GM12878 (cell line): ENCODE measurements around the gene HEG1. TPM values are rescaled to one million over a fixed set of nuclear protein-coding genes. Genes with fewer than 3 reads are reported as not detected.

Source experiments
- ATAC-seq: fragments of 200-7000 bp; cut with Tn5 transposase; 3 replicates; pipeline ENCODE4 v1.9.1; 2020; ENCODE audit warnings: mild to moderate bottlenecking, moderate library complexity
- BruUV-seq: library from RNA; stranded (reverse); fragments of 400-500 nt; replicated peaks from 2 replicates; lab custom pipeline; 2021; lab: Mats Ljungman, UMichigan
- CTCF ChIA-PET: fragments of 300-600 bp; sonication (Branson Sonifier 250); formaldehyde crosslinking; extraction: SDS; loops from one replicate; lab custom pipeline; 2021; ENCODE audit warnings: inconsistent platforms; lab: Yijun Ruan, JAX
- POLR2A ChIA-PET: fragments of 350-600 bp; formaldehyde crosslinking; extraction: SDS; loops from one replicate; lab custom pipeline; 2021; ENCODE audit warnings: inconsistent platforms; lab: Charles Lee
- RAD21 ChIA-PET: fragments of 300-600 bp; sonication (Branson Sonifier 250); formaldehyde crosslinking; loops from one replicate; lab custom pipeline; 2023; ENCODE audit warnings: antibody characterized with exemption; ENCODE audit not compliant: unreplicated experiment; lab: Charles Lee
- SMC1A ChIA-PET: fragments of 300-600 bp; sonication (Branson Sonifier 250); formaldehyde crosslinking; loops from one replicate; lab custom pipeline; 2023; ENCODE audit not compliant: unreplicated experiment, uncharacterized antibody; lab: Charles Lee
- DNase-seq: peaks from one replicate; pipeline ENCODE4 v3.0.0-alpha.2; 2011; ENCODE audit warnings: low read depth, low spot score
- FAIRE-seq: peaks from 3 replicates; lab custom pipeline; 2011; peaks lifted over from hg19 to GRCh38; lab: Jason Lieb, UNC
- H2AFZ ChIP-seq: 2 replicates; pipeline ENCODE4 v1.6.0; 2011; ENCODE audit warnings: low read depth, low read length, control low read depth; ENCODE audit not compliant: control insufficient read depth
- H3K27ac ChIP-seq: 2 replicates; pipeline ENCODE4 v1.5.1; 2011; ENCODE audit warnings: control low read depth; ENCODE audit not compliant: control insufficient read depth, insufficient read depth
- H3K27me3 ChIP-seq, 2 experiments: replicated peaks in 1 of 2; 2 replicates each; pipeline versions ENCODE4 v1.6.0 to v1.6.1; 2011; ENCODE audit warnings: low read length in 1 of 2; ENCODE audit not compliant: control insufficient read depth in 2 of 2, insufficient read depth in 2 of 2
- H3K36me3 ChIP-seq, 2 experiments: 2 replicates each; pipeline ENCODE4 v1.5.1; 2011; ENCODE audit warnings: low read length in 1 of 2; ENCODE audit not compliant: control insufficient read depth in 2 of 2, insufficient read depth in 2 of 2
- H3K4me1 ChIP-seq: 2 replicates; pipeline ENCODE4 v1.6.1; 2011; ENCODE audit warnings: mild to moderate bottlenecking, low read length, moderate library complexity, mixed read lengths; ENCODE audit not compliant: control insufficient read depth, insufficient read depth
- H3K4me2 ChIP-seq: 2 replicates; pipeline ENCODE4 v1.6.0; 2011; ENCODE audit warnings: control low read depth; ENCODE audit not compliant: control insufficient read depth, insufficient read depth
- H3K4me3 ChIP-seq: fragments of 200-600 bp; sonication (generic); 2 replicates; pipeline ENCODE4 v1.5.1; 2016
- H3K79me2 ChIP-seq: 2 replicates; pipeline ENCODE4 v1.6.0; 2011; ENCODE audit warnings: low read length; ENCODE audit not compliant: control insufficient read depth, insufficient read depth
- H3K9ac ChIP-seq: 2 replicates; pipeline ENCODE4 v1.8.0; 2011; ENCODE audit warnings: low read length, control low read depth, mixed read lengths; ENCODE audit not compliant: control insufficient read depth, insufficient read depth
- H3K9me3 ChIP-seq: replicated peaks from 3 replicates; pipeline ENCODE4 v1.5.1; 2011; ENCODE audit warnings: mild to moderate bottlenecking, low read length; ENCODE audit not compliant: control insufficient read depth, insufficient read depth
- H4K20me1 ChIP-seq: 2 replicates; pipeline ENCODE4 v1.6.0; 2011; ENCODE audit not compliant: control insufficient read depth, insufficient read depth
- CBFB ChIP-seq: IDR thresholded peaks from 2 replicates; pipeline ENCODE4 v1.6.1; 2016; ENCODE audit warnings: antibody characterized with exemption, low read depth
- CBX5 ChIP-seq: sonication (generic); IDR thresholded peaks from 2 replicates; pipeline ENCODE4 v1.6.1; 2016; ENCODE audit warnings: low read depth, moderate library complexity, mild to moderate bottlenecking, inconsistent platforms
- CREB1 ChIP-seq: IDR thresholded peaks from 2 replicates; pipeline ENCODE4 v1.6.1; 2012; ENCODE audit warnings: low read depth, mild to moderate bottlenecking, inconsistent platforms
- FOXM1 ChIP-seq: IDR thresholded peaks from 2 replicates; pipeline ENCODE4 v1.6.1; 2012; ENCODE audit warnings: low read depth, mild to moderate bottlenecking, inconsistent platforms, low read length, moderate library complexity
- IKZF2 ChIP-seq, 2 experiments: fragments of 450-650 bp; IDR thresholded peaks; 2 replicates each; pipeline ENCODE4 v1.6.1; 2017; ENCODE audit warnings: mild to moderate bottlenecking in 2 of 2, moderate library complexity in 2 of 2
- MYC ChIP-seq: IDR thresholded peaks from 2 replicates; pipeline ENCODE4 v1.6.1; 2011; ENCODE audit warnings: mild to moderate bottlenecking, low read length, moderate library complexity, inconsistent platforms; ENCODE audit not compliant: insufficient read depth, insufficient replicate concordance, insufficient read length, severe bottlenecking
- NR2C1 ChIP-seq: fragments of 450-650 bp; IDR thresholded peaks from 2 replicates; pipeline ENCODE4 v1.6.1; 2017; ENCODE audit warnings: antibody characterized with exemption, mild to moderate bottlenecking, moderate library complexity
- PAX8 ChIP-seq: fragments of 450-650 bp; IDR thresholded peaks from 2 replicates; pipeline ENCODE4 v1.6.1; 2017; ENCODE audit warnings: mild to moderate bottlenecking, moderate library complexity
- PML ChIP-seq: IDR thresholded peaks from 2 replicates; pipeline ENCODE4 v1.6.1; 2012; ENCODE audit warnings: low read length, inconsistent platforms
- POLR2A ChIP-seq: IDR thresholded peaks from 2 replicates; pipeline ENCODE4 v1.6.1; 2011; ENCODE audit warnings: low read depth, mild to moderate bottlenecking, low read length
- TCF7 ChIP-seq: IDR thresholded peaks from 2 replicates; pipeline ENCODE4 v1.6.1; 2014; ENCODE audit warnings: antibody characterized with exemption, borderline replicate concordance
- WRNIP1 ChIP-seq: IDR thresholded peaks from 2 replicates; pipeline ENCODE4 v1.6.1; 2011; ENCODE audit warnings: low read depth, low read length, improper control_type of control experiment, borderline replicate concordance
- WGBS: methylation state at CpG from one replicate; pipeline ENCODE4 v1.1.6; 2016; ENCODE audit warnings: low lambda C conversion rate; ENCODE audit not compliant: insufficient replicate concordance, insufficient coverage; ENCODE audit errors: missing lambda C conversion rate; 5-methylcytosine and 5-hydroxymethylcytosine counted together
- in situ Hi-C: fragments of 300-500 bp; cut with MboI; formaldehyde crosslinking; loops from 9 replicates; pipeline ENCODE4 v1.14.3; 2018; ENCODE audit warnings: mixed read lengths
- intact Hi-C: fragments of 100-400 bp; cut with micrococcal nuclease; formaldehyde crosslinking; loops from one replicate; pipeline ENCODE4 v1.14.2; 2022; ENCODE audit not compliant: unreplicated experiment
- polyA plus RNA-seq, 11 experiments: library from polyadenylated mRNA; depleted of rRNA in 4 of 11; unstranded in 6 of 11; stranded (reverse) in 5 of 11; fragments of >200 nt; fragmentation: Nextera tagmentation in 4 of 11; fragmentation: Illumina TruSeq in 1 of 11; extraction: Ambion mirVana in 4 of 11; extraction: Trizol in 1 of 11; gene quantifications; 1 replicate in 1 of 11; 2 replicates in 10 of 11; pipeline versions ENCODE4 v1.2.1 to v1.2.3, GENCODE V29; 2011 to 2016; ENCODE audit warnings: inconsistent platforms in 2 of 11, missing spikeins in 2 of 11, low read depth in 1 of 11
- total RNA-seq, 4 experiments: library from RNA; depleted of rRNA in 3 of 4; stranded (reverse); fragments of >200 nt in 3 of 4; fragmentation: Illumina TruSeq in 1 of 4; extraction: Trizol in 1 of 4; gene quantifications; 2 replicates each; pipeline versions ENCODE4 v1.2.1 to v1.2.3, GENCODE V29; 2013 to 2021
- TF ChIP-seq, protein P1 (sequence below): fragments of 450-650 bp; IDR thresholded peaks from 2 replicates; pipeline ENCODE4 v1.6.1; 2017; ENCODE audit warnings: borderline replicate concordance
- TF ChIP-seq, protein P2 (sequence below): fragments of 150-350 bp; IDR thresholded peaks from 2 replicates; pipeline ENCODE4 v1.6.1; 2014; ENCODE audit warnings: mild to moderate bottlenecking, low read depth, low read length
- TF ChIP-seq, protein P3 (sequence below): fragments of 450-650 bp; IDR thresholded peaks from 2 replicates; pipeline ENCODE4 v1.6.1; 2018; ENCODE audit warnings: borderline replicate concordance, mild to moderate bottlenecking; ENCODE audit not compliant: partially characterized antibody

Gene HEG1
- total and polyA plus RNA-seq, 10 of the 15 experiments (the other 5 are each of a cell fraction or from before 2014, with no cell fraction given) = 2.2 to 32.1 (median 7.6) TPM

DNA sequence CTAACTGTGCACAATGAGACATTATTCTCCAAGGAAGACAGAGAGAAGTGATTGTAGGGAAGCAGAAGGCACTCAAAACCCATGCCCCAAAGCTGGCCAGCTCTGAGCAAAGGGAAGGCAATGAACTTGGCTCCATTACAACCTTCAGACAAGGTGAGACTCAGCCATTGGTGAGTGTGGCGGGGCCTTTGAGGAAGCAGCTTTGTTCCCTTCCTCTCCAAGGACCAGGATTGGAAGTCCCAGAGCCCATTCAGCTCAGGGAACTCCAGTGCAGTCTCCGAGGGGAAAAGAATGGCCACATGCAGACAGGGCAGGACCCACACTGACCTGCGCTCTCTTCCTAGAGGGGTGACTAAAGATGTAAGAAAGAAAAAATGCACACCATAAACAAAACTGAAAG lies 23.1 kb downstream of the HEG1 start:
- in situ Hi-C loops = no loop called here
- peaks cover 26% of the 10 kb centered on the region for H3K79me2 ChIP-seq
- TF ChIP-seq, protein P1, sequence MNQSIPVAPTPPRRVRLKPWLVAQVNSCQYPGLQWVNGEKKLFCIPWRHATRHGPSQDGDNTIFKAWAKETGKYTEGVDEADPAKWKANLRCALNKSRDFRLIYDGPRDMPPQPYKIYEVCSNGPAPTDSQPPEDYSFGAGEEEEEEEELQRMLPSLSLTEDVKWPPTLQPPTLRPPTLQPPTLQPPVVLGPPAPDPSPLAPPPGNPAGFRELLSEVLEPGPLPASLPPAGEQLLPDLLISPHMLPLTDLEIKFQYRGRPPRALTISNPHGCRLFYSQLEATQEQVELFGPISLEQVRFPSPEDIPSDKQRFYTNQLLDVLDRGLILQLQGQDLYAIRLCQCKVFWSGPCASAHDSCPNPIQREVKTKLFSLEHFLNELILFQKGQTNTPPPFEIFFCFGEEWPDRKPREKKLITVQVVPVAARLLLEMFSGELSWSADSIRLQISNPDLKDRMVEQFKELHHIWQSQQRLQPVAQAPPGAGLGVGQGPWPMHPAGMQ = no peak
- no peak for TF ChIP-seq FOXM1
- TF ChIP-seq CREB1 = no peak
- TF ChIP-seq CBX5 = no peak
- TF ChIP-seq, protein P2, sequence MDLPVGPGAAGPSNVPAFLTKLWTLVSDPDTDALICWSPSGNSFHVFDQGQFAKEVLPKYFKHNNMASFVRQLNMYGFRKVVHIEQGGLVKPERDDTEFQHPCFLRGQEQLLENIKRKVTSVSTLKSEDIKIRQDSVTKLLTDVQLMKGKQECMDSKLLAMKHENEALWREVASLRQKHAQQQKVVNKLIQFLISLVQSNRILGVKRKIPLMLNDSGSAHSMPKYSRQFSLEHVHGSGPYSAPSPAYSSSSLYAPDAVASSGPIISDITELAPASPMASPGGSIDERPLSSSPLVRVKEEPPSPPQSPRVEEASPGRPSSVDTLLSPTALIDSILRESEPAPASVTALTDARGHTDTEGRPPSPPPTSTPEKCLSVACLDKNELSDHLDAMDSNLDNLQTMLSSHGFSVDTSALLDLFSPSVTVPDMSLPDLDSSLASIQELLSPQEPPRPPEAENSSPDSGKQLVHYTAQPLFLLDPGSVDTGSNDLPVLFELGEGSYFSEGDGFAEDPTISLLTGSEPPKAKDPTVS = no peak
- no peak for TF ChIP-seq MYC
- no peak for TF ChIP-seq IKZF2 (IDR thresholded peaks at IDR 0.05)
- TF ChIP-seq CBFB = no peak
- TF ChIP-seq, protein P3, sequence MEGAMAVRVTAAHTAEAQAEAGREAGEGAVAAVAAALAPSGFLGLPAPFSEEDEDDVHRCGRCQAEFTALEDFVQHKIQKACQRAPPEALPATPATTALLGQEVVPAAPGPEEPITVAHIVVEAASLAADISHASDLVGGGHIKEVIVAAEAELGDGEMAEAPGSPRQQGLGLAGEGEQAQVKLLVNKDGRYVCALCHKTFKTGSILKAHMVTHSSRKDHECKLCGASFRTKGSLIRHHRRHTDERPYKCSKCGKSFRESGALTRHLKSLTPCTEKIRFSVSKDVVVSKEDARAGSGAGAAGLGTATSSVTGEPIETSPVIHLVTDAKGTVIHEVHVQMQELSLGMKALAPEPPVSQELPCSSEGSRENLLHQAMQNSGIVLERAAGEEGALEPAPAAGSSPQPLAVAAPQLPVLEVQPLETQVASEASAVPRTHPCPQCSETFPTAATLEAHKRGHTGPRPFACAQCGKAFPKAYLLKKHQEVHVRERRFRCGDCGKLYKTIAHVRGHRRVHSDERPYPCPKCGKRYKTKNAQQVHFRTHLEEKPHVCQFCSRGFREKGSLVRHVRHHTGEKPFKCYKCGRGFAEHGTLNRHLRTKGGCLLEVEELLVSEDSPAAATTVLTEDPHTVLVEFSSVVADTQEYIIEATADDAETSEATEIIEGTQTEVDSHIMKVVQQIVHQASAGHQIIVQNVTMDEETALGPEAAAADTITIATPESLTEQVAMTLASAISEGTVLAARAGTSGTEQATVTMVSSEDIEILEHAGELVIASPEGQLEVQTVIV = no peak
- no peak for TF ChIP-seq NR2C1
- no peak for TF ChIP-seq TCF7
- TF ChIP-seq PAX8 = no peak
- no peak for TF ChIP-seq PML
- TF ChIP-seq WRNIP1 = no peak
- TF ChIP-seq POLR2A = no peak
- H3K4me1 ChIP-seq = peaks cover 11% of the 10 kb centered on the region
- ATAC-seq = no peak; the same call in 2 of the 3 replicates
- H3K4me3 ChIP-seq = no peak overlapping the region
- no peak overlapping the region for H3K9ac ChIP-seq
- CTCF ChIA-PET = interaction anchor here (0.6 to 1.8 kb wide), 7 partner anchors 8 to 553 kb away, joined by 3 to 5 read pairs (median 3); no protein-coding TSS in a partner anchor
- SMC1A ChIA-PET = interaction anchor here (0.8 to 1.4 kb wide), 3 partner anchors 8 to 406 kb away, joined by 3 to 5 read pairs (median 3); no protein-coding TSS in a partner anchor
- no TSS peak for BruUV-seq
- H3K27ac ChIP-seq = no peak overlapping the region
- FAIRE-seq = no peak
- no peak overlapping the region for H2AFZ ChIP-seq
- peaks cover 11 to 16% of the 10 kb centered on the region in 2 experiments; a peak in 3 of 4 replicates for H3K36me3 ChIP-seq
- POLR2A ChIA-PET = no interaction called here
- no peak overlapping the region for H3K4me2 ChIP-seq
- 0 out of 2 replicates have a peak, but pooled peaks cover 3% of the 10 kb centered on the region for H4K20me1 ChIP-seq
- 78% methylated on average over 3 of the region's 3 CpGs for WGBS
- DNase-seq = no peak
- no peaks in the 10 kb centered on the region for H3K27me3 ChIP-seq
- intact Hi-C loops = no loop called here
- H3K9me3 ChIP-seq = peaks cover 38% of the 10 kb centered on the region
- RAD21 ChIA-PET = interaction anchor here (1.1 kb wide), 1 partner anchor 408 kb away, joined by 3 read pairs; no protein-coding TSS in a partner anchor
